Uterus (tissue), 4 donors: ENCODE results near the gene MAML2. TPM values are rescaled to one million over a fixed set of nuclear protein-coding genes. Genes with fewer than 3 reads are reported as not detected.

ENCODE experiments used
- DNase-seq, 2 donors: peaks; one replicate each; pipeline ENCODE4 v3.0.0-alpha.2; 2019 to 2020
- H3K27ac ChIP-seq, 2 donors: fragments of 200-600 bp; sonication (generic); 1 replicate in 1 of 2; 2 replicates in 1 of 2; pipeline ENCODE4 v1.5.1; 2016 to 2018
- H3K27me3 ChIP-seq, 2 donors: fragments of 200-600 bp; sonication (generic); one replicate each; pipeline ENCODE4 v1.5.1; 2018 to 2019; ENCODE audit warnings: control low read depth in 1 of 2
- H3K36me3 ChIP-seq, 2 donors: fragments of 200-600 bp; sonication (generic); one replicate each; pipeline ENCODE4 v1.5.1; 2019; ENCODE audit warnings: control low read depth in 1 of 2
- H3K4me1 ChIP-seq, 2 donors: fragments of 200-600 bp; sonication (generic); one replicate each; pipeline ENCODE4 v1.5.1; 2018 to 2019; ENCODE audit warnings: control low read depth in 1 of 2
- H3K4me3 ChIP-seq, 2 donors: fragments of 200-600 bp; sonication (generic); 1 replicate in 1 of 2; 2 replicates in 1 of 2; pipeline ENCODE4 v1.5.1; 2018 to 2019; ENCODE audit warnings: mild to moderate bottlenecking in 1 of 2
- H3K9me3 ChIP-seq, 2 donors: fragments of 200-600 bp; sonication (generic); one replicate each; pipeline ENCODE4 v1.5.1; 2019; ENCODE audit warnings: control low read depth in 1 of 2
- POLR2A ChIP-seq, 2 donors: fragments of 450-650 bp; IDR thresholded peaks; one replicate each; pipeline ENCODE4 v1.6.1; 2016; ENCODE audit warnings: antibody characterized with exemption in 2 of 2, mild to moderate bottlenecking in 1 of 2, moderate library complexity in 1 of 2
- intact Hi-C: fragments of 100-400 bp; cut with DNase I; formaldehyde crosslinking; loops from one replicate; pipeline ENCODE4 v1.15.1; 2023; ENCODE audit warnings: low total_unique reads
- total RNA-seq, 4 donors: library from RNA; depleted of rRNA in 3 of 4; stranded (reverse); fragments of >200 nt in 3 of 4; gene quantifications; one replicate each; pipeline versions ENCODE4 v1.1.0 to v1.2.4, GENCODE V29; 2014 to 2023
- TF ChIP-seq, protein P1 (sequence below), 4 experiments: fragments of 200-600 bp in 2 of 4; fragments of 450-650 bp in 2 of 4; sonication (generic) in 2 of 4; IDR thresholded peaks; one replicate each; pipeline ENCODE4 v1.5.1; 2016 to 2019; ENCODE audit warnings: antibody characterized with exemption in 4 of 4, mild to moderate bottlenecking in 2 of 4, moderate library complexity in 1 of 4
- donor health status: DM: yes; HTN: yes; CAD: no.

MAML2 gene
- total RNA-seq, 4 donors from 2014 or later = 8.2 to 35.9 (median 19.8) TPM

DNA sequence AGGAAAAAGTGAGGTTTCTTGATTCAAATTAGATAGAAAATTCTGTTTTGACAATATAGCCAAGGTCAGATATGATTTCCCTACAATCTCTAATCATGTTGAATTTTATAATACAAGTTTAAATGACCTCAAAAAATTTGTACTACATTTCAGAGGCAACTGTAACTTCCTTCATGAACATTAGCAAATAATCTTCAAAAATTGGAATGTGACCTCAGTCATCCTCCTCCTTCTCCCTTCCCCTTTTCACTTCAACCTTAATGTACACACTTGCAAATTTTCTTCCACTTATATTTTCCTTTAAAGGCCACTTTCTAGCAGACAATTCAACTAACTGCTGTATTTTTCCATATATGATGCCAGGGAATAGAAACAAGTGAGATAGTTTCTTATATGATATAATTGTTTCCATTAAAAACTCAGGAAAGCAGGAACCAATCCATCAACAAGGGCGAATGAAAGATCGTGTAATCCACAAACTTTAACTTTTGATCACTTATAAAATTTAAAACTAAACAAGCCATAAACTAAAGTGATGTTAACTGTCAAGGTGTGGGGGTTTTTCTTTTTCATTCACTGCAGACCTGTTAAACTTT, 60.3 kb downstream of the MAML2 start:
- H3K36me3 ChIP-seq = no peaks in the 10 kb centered on the region
- H3K9me3 ChIP-seq = no peaks in the 10 kb centered on the region
- no peaks in the 10 kb centered on the region for H3K27me3 ChIP-seq
- no peak overlapping the region for H3K4me3 ChIP-seq
- H3K27ac ChIP-seq = no peak overlapping the region
- no peak for DNase-seq
- intact Hi-C loops = no loop called here
- TF ChIP-seq, protein P1, sequence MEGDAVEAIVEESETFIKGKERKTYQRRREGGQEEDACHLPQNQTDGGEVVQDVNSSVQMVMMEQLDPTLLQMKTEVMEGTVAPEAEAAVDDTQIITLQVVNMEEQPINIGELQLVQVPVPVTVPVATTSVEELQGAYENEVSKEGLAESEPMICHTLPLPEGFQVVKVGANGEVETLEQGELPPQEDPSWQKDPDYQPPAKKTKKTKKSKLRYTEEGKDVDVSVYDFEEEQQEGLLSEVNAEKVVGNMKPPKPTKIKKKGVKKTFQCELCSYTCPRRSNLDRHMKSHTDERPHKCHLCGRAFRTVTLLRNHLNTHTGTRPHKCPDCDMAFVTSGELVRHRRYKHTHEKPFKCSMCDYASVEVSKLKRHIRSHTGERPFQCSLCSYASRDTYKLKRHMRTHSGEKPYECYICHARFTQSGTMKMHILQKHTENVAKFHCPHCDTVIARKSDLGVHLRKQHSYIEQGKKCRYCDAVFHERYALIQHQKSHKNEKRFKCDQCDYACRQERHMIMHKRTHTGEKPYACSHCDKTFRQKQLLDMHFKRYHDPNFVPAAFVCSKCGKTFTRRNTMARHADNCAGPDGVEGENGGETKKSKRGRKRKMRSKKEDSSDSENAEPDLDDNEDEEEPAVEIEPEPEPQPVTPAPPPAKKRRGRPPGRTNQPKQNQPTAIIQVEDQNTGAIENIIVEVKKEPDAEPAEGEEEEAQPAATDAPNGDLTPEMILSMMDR (IDR thresholded peaks at IDR 0.05) = no peak
- TF ChIP-seq POLR2A (IDR thresholded peaks at IDR 0.05) = no peak
- H3K4me1 ChIP-seq = no peaks in the 10 kb centered on the region

- H3K27ac ChIP-seq = no peak overlapping the region
- H3K4me3 ChIP-seq = no peak overlapping the region
- no peaks in the 10 kb centered on the region for H3K36me3 ChIP-seq
- H3K4me1 ChIP-seq = no peaks in the 10 kb centered on the region
- TF ChIP-seq, protein P1 (IDR thresholded peaks at IDR 0.05) = no peak
- TF ChIP-seq POLR2A (IDR thresholded peaks at IDR 0.05) = no peak
- DNase-seq = no peak
- intact Hi-C loops = no loop called here
- H3K27me3 ChIP-seq = no peaks in the 10 kb centered on the region
- H3K9me3 ChIP-seq = no peaks in the 10 kb centered on the region
These were observed 62.6 kb downstream of the MAML2 start for GRCh38 chr11:96280444-96280843.

- no peak for DNase-seq
- Histone ChIP-seq H3K9me3 (no peaks in the 10 kb centered on the region), H3K27me3 (no peaks in the 10 kb centered on the region), H3K36me3 (no peaks in the 10 kb centered on the region), H3K4me1 (no peaks in the 10 kb centered on the region), H3K4me3 (no peak overlapping the region), H3K27ac (no peak overlapping the region)
- TF ChIP-seq POLR2A (IDR thresholded peaks at IDR 0.05) = no peak
- TF ChIP-seq, protein P1 (IDR thresholded peaks at IDR 0.05) = no peak
- intact Hi-C loops = no loop called here
These were observed 63.1 kb downstream of the MAML2 start for GRCh38 chr11:96279896-96280290.

DNA sequence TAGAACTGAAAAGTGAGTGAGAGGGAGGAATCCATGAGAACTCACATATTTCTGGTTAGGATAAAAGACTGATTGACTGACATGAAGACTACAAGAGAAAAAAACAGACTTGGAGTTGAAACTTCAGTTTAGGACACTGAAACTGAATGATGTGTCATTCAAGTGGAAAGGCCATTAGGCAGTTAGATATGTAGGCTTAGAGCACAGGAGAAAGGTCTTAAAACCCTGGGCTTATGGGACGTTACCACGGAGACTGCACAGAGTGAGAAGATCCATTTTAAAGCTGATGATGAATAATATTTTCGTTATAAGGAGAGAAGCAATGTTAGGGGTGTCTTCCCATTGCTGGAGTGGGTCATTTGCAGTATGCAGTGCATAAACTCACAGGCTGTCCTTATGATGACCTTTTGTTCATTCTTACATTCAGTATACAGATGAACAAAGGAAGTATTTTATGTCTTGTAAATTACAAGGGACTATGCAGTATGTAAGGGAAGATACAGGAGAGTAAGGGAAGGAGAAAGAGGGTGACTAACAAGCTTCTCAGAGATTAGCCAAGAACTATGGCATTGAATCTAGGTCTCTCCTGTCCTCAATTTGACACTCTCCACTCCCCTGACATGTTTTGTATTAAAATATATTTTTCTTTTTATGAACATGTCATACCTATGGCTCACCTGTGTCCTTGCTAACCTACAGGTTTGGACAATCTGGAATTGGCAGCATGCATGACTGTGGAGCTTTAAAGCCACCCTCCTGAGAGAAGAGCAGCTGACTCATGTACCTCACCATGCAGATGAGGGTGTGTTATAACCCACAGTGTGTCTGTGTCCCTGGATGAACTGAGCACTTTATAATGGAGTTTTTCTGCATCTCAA, 63.7 kb downstream of the MAML2 start:
- Histone ChIP-seq H3K36me3 (no peaks in the 10 kb centered on the region), H3K9me3 (no peaks in the 10 kb centered on the region), H3K4me1 (no peaks in the 10 kb centered on the region), H3K27me3 (no peaks in the 10 kb centered on the region), H3K27ac (no peak overlapping the region), H3K4me3 (no peak overlapping the region)
- intact Hi-C loops = no loop called here
- TF ChIP-seq, protein P1 (IDR thresholded peaks at IDR 0.05) = no peak
- TF ChIP-seq POLR2A (IDR thresholded peaks at IDR 0.05) = no peak
- DNase-seq = no peak
